Lower lobe of right lung (tissue), 2 donors: ENCODE data around the gene PALLD. TPM values are rescaled to one million over a fixed set of nuclear protein-coding genes. Genes with fewer than 3 reads are reported as not detected.

Source experiments
- ATAC-seq, 2 donors: fragments of 200-7000 bp; cut with Tn5 transposase; one replicate each; pipeline ENCODE4 v1.9.1; 2020 to 2022; ENCODE audit warnings: mild to moderate bottlenecking in 2 of 2, moderate library complexity in 2 of 2
- DNase-seq: peaks from one replicate; pipeline ENCODE4 v3.0.0-alpha.2; 2020
- H3K27ac ChIP-seq: fragments of 200-600 bp; one replicate; pipeline ENCODE4 v1.8.0; 2022
- H3K27me3 ChIP-seq: fragments of 200-600 bp; one replicate; pipeline ENCODE4 v1.8.0; 2022; ENCODE audit warnings: low read depth
- H3K36me3 ChIP-seq: fragments of 200-600 bp; one replicate; pipeline ENCODE4 v1.8.0; 2022; ENCODE audit warnings: mild to moderate bottlenecking
- H3K4me1 ChIP-seq: fragments of 200-600 bp; one replicate; pipeline ENCODE4 v1.8.0; 2022
- H3K4me3 ChIP-seq: fragments of 200-600 bp; one replicate; pipeline ENCODE4 v1.8.0; 2022; ENCODE audit warnings: mild to moderate bottlenecking
- H3K9me3 ChIP-seq: fragments of 200-600 bp; one replicate; pipeline ENCODE4 v1.8.0; 2022
- CTCF ChIP-seq: fragments of 200-600 bp; IDR thresholded peaks from one replicate; pipeline ENCODE4 v1.8.0; 2022; ENCODE audit warnings: antibody characterized with exemption, mild to moderate bottlenecking
- intact Hi-C: fragments of 100-400 bp; cut with DNase I; formaldehyde crosslinking; loops from one replicate; pipeline ENCODE4 v1.11.0; 2022
- total RNA-seq: library from RNA; stranded (reverse); fragmentation: NEBNext Ultra II Directional; extraction: Animal tissue kit (Norgen Biotek cat#: 25700); gene quantifications from one replicate; pipeline ENCODE4 v1.2.1, GENCODE V29; 2021
- donor health status: DM: no; HTN: yes; CAD: no; lungs with severe emphysema.

The PALLD gene
- total RNA-seq, 1 donor from 2014 or later = 91.9 TPM

- no peak for TF ChIP-seq CTCF
- no peak overlapping the region for H3K4me3 ChIP-seq
- H3K27ac ChIP-seq = no peak overlapping the region
- DNase-seq (no peak), ATAC-seq (no peak)
- H3K27me3 ChIP-seq = no peaks in the 10 kb centered on the region
- H3K9me3 ChIP-seq = no peaks in the 10 kb centered on the region
- H3K4me1 ChIP-seq = no peaks in the 10 kb centered on the region
- intact Hi-C loops = no loop called here
- H3K36me3 ChIP-seq = no peaks in the 10 kb centered on the region
These were observed 30.7 kb downstream of the PALLD start for GRCh38 chr4:168527560-168527959.

GRCh38 chr4:168528131-168528949 is 31.5 kb downstream of the PALLD start:
- Histone ChIP-seq H3K27me3 (no peaks in the 10 kb centered on the region), H3K4me3 (no peak overlapping the region), H3K36me3 (no peaks in the 10 kb centered on the region), H3K4me1 (no peaks in the 10 kb centered on the region), H3K9me3 (no peaks in the 10 kb centered on the region), H3K27ac (no peak overlapping the region)
- DNase-seq (no peak), ATAC-seq (no peak)
- intact Hi-C loops = no loop called here
- TF ChIP-seq CTCF = no peak

GRCh38 chr4:168529257-168529656 is 32.4 kb downstream of the PALLD start:
- Histone ChIP-seq H3K9me3 (no peaks in the 10 kb centered on the region), H3K4me1 (no peaks in the 10 kb centered on the region), H3K27me3 (no peaks in the 10 kb centered on the region), H3K4me3 (no peak overlapping the region), H3K36me3 (no peaks in the 10 kb centered on the region), H3K27ac (no peak overlapping the region)
- no peak for TF ChIP-seq CTCF
- intact Hi-C loops = no loop called here
- ATAC-seq (no peak), DNase-seq (no peak)

GRCh38 chr4:168531305-168531704 is 34.5 kb downstream of the PALLD start:
- intact Hi-C loops = no loop called here
- no peak for ATAC-seq
- Histone ChIP-seq H3K9me3 (no peaks in the 10 kb centered on the region), H3K27ac (no peak overlapping the region), H3K4me1 (no peaks in the 10 kb centered on the region), H3K36me3 (no peaks in the 10 kb centered on the region), H3K4me3 (no peak overlapping the region), H3K27me3 (no peaks in the 10 kb centered on the region)
- TF ChIP-seq CTCF = no peak
- DNase-seq = no peak

- TF ChIP-seq CTCF = no peak
- H3K9me3 ChIP-seq = no peaks in the 10 kb centered on the region
- H3K4me1 ChIP-seq = no peaks in the 10 kb centered on the region
- H3K4me3 ChIP-seq = no peak overlapping the region
- no peaks in the 10 kb centered on the region for H3K27me3 ChIP-seq
- intact Hi-C loops = no loop called here
- DNase-seq (no peak), ATAC-seq (no peak)
- H3K27ac ChIP-seq = no peak overlapping the region
- no peaks in the 10 kb centered on the region for H3K36me3 ChIP-seq
These were observed 37.7 kb downstream of the PALLD start for GRCh38 chr4:168534535-168534934.
